NCI-H510A treated with DMSO at 0.1 percent for 48 hours (cell line): ENCODE measurements around the gene PAX3.

ENCODE experiments used
- DNase-seq: peaks from one replicate; lab custom pipeline; 2025; lab: John Stamatoyannopoulos, UW

The PAX3 gene

GRCh38 chr2:222310747-222311318 lies 12.0 kb upstream of the PAX3 start:
- DNase-seq = no peak

- DNase-seq = no peak
Observed at GRCh38 chr2:222309766-222310165, 11.0 kb upstream of the PAX3 start.

DNA sequence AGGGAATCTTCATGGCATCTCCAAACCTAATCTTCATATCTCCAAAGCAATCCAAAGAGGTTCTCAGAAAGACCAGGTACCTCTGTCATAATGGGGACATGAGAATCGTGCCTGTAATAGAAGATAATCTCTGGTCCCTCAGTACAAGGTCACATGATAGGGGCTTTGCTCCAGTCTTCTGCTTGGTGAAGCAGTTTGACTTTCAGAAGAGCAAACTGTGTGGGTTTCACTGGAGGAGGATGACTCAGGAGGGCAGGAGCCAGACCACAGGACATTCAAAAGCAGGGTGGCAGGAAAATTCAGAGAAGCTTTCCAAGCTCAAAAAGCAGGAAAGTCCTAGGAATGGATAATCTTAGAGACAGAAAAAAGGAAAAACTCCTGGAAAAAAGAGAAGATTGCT lies 10.6 kb upstream of the PAX3 start:
- DNase-seq = no peak

DNA sequence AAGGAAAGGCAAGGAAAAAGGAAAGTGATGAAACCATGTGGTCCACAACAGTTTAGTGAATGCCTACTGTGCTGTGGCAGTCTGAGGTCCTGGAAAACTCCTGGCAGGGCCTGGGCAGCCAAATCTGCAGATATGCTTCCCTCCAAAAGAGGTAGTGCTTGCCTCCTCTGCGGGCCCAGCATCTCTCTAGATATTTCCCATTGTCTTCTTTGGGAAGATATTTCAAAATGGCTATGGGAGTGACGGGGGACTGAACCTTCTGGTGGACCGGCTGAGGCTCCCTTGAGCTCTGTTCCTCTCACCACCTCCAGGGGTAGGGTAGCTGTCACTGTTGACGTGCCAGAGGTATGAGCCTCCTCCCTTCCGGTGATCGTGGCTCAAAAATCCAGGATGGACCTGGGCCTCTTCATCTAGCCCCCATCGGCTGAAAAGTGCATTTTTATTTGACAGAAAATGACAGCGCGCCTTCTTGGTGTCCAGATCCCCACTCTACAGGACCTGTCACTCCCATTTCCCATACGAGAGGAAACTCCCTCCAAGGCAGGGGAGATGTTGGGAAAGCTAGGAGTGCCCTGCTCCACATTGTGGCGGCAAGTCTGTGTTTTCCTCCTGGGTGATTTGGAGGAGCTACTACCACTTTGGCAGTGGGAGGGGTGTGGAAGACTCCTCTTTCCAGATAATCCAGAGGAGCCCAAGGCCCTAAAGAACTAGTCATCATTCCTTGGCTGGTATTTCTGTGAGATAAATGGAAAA lies 9.4 kb upstream of the PAX3 start:
- no peak for DNase-seq

DNA sequence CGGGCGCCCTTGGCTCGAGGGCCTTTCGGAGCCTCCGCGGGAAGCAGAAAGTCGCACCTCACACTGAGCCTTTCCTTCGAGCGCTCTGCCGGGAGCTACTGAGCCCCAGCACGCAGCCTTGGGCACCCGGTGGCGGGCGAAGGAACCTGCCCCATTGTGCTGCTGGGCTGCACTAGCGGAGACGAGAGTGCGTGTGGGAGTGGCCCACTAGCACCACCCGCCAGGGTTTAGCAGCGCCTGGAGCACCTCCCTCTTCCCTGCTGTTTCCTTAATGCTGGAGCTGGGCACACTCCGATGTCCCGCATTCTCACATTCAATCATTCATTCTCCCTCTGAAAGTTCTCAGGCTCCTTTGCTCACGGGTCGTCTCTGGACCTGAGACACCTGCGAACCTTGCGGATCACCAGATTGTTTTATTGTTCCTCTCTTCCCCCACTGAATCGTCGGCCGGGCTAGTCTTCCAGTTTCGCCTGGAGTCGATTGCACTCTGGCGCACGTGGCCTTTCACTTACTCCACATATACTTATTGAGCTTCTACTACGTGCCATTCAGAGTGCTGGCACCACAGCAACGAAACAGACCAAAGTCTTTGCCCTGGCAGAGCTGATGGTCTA lies 8.5 kb upstream of the PAX3 start:
- DNase-seq = no peak

DNA sequence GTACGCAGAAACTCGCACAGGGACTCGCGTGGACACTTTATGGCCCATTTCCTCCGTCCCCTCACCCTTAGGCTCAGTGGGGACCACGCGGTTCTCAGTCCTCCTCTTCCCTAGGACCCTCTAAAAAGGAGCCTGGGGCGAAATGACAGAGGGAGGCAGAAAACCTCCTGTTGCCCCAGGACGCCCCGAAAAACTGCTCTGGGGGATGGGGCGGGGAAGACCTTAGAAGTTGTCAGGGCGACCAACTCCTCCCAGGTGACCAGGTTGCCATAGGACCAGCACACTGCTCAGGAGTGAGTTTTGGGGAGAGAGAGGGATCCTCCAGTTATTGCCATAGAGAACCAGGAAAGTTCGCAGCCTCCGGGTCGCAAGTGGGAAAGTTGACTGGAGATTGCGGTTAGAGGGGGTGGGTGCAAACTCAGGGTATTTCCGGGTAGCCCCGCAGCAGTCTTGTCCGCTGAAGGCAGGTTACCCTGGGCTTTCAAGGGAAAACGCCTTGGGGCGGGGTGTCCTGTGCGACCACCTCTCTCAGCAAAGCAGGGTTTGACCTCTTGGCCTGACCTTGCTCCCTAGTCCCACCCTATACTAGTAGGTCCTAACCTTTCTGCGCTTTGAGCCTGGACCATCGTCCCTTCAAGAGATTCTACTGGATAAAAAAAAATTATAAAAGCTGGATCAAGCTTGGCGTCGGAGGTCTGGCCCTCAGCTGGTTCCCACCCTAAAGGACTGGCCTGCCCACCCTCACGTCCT lies 7.8 kb upstream of the PAX3 start:
- no peak for DNase-seq

- no peak for DNase-seq
Observed at GRCh38 chr2:222305516-222306392, 7.0 kb upstream of the PAX3 start.

DNA sequence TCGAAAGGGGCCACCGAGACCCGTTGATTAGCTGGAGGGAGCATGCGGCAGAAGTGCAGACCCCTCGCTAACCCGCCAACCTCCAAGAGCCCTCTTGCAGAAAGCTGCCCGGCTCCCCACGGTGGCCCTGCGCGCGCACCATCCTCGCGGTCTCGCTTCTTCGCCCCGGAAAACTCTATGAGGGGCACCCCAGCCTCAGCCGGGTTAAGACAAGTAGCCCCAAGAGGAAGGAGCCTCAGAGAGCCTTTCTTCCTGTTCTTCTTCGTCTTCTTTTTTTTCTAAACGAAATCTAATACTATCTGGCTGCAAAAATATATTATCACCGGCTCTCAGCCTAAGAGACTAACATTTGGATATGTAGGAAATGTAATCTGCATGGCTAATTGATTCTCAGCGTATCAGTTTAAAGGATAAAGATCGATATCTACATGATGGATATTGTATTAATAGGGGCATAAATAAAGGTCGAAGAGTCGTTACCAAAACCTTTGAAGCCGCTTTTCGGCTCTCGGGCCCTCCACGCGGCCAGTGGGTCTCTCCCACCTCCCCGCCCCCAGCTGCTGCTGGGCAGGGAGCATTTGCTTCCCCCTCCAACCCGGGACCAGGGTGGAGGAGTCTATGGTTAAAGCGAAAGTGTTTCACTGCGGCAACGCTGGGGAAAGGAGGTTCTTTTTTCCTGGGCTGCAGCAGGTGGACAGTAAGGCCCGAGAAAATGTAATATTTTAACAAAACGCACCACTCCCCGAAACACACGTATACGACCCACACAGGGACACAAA lies 6.1 kb upstream of the PAX3 start:
- DNase-seq = no peak

DNA sequence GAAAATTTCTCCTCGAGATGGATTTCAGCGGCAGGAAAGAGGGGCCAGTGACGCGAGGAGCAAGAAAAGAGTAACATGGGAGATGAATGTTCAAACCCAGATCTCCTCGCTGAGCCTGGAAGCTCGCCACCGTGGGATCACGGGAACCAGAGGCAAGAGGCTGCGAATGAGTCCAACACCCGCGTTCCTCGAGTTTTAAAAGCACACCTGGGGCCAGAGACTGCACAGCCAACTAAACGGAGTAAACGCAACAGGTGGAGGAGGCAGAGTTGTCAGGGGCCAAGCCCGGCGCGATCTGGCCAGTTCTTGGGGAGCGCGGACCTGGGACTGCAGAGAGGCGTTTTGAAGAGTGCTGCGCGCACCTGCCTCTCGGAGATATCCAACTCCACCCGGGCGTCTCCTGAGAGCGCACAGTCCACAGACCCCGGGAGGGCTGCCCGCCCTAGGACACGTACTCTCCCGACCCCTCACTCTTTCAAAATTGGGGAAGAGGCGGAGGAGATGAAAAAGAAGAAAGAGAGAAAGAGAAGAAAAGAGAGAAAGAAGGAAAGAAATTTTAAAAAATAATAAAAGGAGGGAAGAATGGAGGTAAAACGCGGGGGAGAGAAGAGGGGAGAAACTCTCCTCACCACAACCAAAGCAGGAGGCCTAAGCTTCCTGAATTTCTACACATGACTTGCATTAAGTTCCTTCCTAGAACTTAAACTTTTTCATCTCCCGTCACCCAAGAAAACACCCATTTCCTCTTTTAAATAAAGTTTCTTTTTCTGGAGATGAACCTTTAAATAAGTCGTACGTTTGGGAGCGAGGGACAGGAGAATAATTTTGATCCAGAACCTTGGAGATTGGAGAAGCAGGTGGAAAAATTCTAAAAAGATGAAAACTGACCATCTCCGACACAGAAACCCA lies 5.3 kb upstream of the PAX3 start:
- DNase-seq = no peak

DNA sequence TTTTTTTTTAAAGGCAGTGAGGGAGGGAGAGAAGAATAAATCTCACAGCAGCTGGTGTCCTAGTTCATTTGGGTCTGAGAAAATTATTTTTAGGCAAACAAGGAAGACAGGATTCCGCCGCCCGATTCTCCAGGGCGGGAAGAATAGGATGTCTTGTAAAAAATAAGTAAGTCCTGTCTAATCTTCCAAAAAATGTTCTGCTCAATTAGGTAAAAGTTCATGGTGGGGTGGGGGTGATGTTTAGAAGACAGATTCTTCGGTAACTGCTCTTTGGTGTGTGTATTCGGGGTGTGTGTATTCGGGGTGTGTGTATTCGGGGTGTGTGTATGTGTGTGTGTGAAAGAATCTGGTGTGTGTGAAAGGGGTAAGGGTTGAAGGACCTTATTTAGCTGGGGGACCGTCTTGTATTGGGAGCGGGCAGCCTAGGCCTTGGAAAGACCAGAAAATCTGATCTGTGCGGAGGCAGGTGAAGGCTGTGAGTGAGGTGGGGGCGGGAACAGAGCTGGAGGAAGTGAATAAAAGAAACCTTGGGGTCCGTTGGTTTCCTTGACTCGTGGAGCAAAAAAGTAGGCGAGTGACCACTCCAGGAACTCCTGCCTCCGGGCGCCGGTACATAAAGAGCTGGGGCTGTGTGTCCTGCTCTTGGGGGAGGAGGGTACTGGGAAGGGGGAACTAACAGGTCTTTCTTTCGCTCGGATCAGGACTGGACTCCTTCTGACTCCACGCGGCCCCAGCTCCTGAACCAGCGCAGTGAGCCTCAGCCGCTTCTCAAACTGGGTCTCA lies 4.4 kb upstream of the PAX3 start:
- no peak for DNase-seq

DNA sequence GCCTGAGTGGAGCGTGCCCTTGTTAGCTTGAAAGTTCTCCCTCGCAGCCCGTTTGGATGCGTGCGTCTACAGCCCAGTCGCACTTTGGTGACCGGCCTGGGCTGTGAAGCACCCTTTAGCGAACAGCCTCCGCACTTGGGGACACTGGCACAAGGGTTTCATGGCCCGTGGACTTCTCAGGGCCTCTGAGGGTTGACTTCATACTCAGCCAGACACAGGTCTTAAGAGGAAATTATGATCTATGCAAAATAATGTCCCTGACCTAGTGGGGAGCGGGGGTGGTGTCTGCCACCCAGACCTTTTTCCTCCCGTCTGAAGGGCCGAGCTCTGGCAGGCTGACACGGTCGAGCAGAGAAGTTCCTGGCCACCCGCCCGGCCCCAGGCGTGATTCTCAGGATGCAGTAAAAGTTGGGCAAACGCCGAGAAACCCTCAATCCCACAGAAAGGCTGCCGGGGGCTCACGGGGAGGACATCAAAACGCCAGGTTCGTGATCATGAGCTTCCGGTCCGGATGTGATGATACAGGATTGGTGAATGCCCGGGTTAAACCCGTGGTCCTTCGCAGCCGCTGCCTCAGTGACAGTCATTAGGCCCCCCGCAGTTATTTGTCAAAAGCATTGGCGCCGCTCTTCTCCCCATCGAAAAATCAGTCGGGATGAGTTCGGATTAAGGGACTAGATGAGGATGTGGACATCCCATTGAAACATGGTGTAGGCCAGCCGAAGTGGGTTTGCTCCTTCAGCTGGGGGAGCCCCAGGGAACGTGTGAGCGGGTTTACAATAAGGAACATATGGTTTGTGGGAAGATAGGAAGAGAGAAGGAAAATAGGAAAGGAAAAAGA lies 3.6 kb upstream of the PAX3 start:
- no peak for DNase-seq

- DNase-seq = no peak
Observed at GRCh38 chr2:222301796-222302118, 3.0 kb upstream of the PAX3 start.

DNA sequence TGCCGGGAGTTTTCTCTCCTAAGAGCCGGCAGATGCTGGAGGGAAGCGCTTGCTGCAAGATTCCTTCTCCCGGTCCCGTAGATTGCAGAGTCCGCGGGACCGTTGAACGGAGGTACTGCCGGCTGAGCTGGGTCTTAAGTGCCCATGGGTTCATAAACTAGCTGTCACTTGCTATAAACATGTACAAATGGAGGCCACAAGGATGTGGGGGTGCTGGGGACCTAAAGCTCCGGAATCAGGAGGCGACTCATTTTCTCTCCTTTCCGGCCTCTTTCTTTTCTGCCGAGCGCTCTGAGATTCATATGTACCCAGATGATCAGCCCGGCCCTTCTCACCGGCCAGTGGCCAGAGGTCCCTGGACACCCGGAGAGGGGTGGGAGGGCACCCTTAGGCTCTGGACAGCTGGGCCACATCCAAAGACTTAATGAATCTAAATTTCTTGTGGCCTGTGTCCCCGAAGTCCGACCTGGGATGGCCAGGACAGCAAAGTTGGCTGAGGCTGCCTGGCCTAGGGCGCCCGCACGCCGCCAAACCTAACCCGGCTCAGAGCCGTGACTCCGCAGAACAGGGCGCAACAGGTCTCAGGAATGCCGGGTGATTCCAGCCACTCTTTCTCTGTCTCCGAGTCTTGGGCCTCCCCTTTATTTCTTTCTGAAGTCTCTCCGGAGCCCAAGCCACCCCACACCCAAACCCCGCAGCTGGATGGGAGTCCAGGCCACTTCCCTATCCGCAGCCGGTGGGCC lies 2.4 kb upstream of the PAX3 start:
- DNase-seq = no peak

GRCh38 chr2:222300726-222301052 lies 1.9 kb upstream of the PAX3 start:
- no peak for DNase-seq

- DNase-seq = no peak
Observed at GRCh38 chr2:222299906-222300725, 1.3 kb upstream of the PAX3 start.

DNA sequence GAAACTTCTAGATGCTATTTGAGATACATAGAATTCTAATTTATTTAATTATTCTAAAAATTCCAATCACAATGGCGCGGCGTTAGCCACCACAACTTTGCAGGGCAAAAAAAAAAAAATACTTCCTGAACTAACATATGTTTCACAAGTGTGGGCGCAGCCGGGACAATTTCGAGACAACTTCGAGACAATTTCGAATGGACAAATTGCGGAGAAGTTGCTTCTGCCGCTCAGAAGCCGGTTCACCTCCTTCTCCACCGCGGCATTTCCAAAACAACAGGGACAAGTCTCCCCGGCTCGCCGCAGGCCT lies 842 bp downstream of the PAX3 start:
- no peak for DNase-seq

DNA sequence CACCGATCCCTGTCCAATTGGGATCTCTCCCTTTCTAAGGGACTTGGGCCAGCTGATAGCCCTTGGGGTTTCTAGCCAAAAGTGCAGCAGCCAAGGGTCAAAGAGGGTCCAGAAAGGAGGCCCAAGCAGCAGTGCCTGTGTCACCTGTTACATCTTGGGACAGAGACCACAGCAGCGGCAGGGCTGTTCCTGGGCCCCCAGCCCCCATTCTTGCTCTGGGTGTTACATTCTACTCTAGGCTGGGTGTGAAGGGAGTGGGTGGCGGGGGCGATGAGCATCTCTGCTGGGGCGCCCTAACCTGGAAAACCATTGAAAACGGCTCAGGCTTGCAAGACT lies 1.2 kb downstream of the PAX3 start:
- DNase-seq = no peak
